ENCODE data around the gene CLK2. TPM values are rescaled to one million over a fixed set of nuclear protein-coding genes. Genes with fewer than 3 reads are reported as not detected.

CLK2 gene
- total RNA-seq, 2 donors from 2014 or later, result 31.7 to 66.4 TPM

DNA sequence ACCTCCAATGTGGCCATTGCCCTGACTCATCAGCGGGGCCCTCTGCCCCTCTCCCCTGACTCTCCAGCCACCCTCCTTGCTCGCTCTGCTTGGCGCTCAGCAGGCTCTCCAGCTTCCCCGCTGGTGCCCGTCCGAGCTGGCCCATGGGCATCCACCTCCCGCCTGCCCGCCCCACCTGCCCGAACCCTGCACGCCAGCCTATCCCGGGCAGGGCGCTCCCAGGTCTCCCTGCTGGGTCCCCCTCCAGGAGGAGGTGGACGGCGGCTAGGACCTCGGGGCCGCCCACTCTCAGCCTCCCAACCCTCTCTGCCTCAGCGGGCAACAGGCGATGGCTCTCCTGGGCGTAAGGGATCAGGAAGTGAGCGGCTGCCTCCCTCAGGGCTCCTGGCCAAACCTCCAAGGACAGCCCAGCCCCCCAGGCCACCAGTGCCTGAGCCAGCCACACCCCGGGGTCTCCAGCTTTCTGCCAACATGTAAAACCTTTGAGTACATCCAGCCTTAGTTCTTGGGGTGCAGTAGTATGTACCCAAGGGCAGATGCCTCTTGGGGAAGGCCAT lies 14.8 kb upstream of the CLK2 start:
- intact Hi-C loops (cut with DNase I), result no loop called here
- Histone ChIP-seq H3K4me3 (no peak overlapping the region), H3K27me3 (no peaks in the 10 kb centered on the region), H3K36me3 (no peaks in the 10 kb centered on the region), H3K27ac (no peak overlapping the region), H3K9me3 (no peaks in the 10 kb centered on the region), H3K4me1 (no peaks in the 10 kb centered on the region), H3K9ac (ENCODE audit: low read depth in 2 of 2, low read length in 2 of 2) (no peak overlapping the region)
- DNase-seq, result no peak
- TF ChIP-seq CTCF (IDR thresholded peaks at IDR 0.05), result no peak

DNA sequence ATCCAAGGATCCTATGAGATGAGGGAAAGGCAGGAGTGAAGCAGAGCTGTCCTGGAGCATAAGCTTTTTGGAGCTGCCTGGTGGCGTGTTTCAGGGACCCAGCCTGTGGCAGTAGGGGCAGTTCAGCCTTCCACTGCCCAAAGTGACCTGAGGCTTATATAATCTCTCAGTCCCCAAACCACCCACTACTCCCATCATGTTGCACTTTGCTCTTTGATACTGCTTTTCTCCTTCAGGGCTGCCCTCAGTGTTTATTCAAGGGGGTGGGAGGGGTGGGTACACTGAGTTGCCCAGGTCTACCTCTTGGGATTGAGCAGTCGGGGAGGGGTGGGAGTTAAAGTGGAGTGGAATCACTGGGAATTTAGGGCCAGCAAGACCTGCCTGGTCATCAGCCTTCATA lies 13.2 kb upstream of the CLK2 start:
- no peaks in the 10 kb centered on the region for H3K4me1 ChIP-seq
- intact Hi-C loops (cut with DNase I), result no loop called here
- no peaks in the 10 kb centered on the region for H3K9me3 ChIP-seq
- DNase-seq, result no peak
- no peaks in the 10 kb centered on the region for H3K27me3 ChIP-seq
- no peak for TF ChIP-seq CTCF (IDR thresholded peaks at IDR 0.05)
- H3K27ac ChIP-seq, result no peak overlapping the region
- H3K36me3 ChIP-seq, result no peaks in the 10 kb centered on the region
- no peak overlapping the region for H3K4me3 ChIP-seq
- no peak overlapping the region for H3K9ac ChIP-seq (ENCODE audit: low read depth in 2 of 2, low read length in 2 of 2)

DNA sequence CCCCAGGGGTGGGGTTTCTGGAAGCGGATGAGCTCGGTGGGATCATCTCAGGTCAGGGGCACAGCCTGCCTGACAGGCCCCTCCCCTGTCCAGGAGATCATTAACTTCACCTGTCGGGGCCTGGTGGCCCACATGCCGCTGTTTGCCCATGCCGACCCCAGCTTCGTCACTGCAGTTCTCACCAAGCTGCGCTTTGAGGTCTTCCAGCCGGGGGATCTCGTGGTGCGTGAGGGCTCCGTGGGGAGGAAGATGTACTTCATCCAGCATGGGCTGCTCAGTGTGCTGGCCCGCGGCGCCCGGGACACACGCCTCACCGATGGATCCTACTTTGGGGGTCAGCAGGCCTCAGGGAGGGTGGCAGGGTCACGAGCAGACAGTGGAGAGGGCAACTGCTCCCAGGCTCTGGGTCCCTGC lies 12.3 kb upstream of the CLK2 start:
- H3K9me3 ChIP-seq, result no peaks in the 10 kb centered on the region
- no peak overlapping the region for H3K4me3 ChIP-seq
- H3K9ac ChIP-seq (ENCODE audit: low read depth in 2 of 2, low read length in 2 of 2), result no peak overlapping the region
- no peak overlapping the region for H3K27ac ChIP-seq
- no peaks in the 10 kb centered on the region for H3K4me1 ChIP-seq
- TF ChIP-seq CTCF (IDR thresholded peaks at IDR 0.05), result no peak
- intact Hi-C loops (cut with DNase I), result no loop called here
- H3K27me3 ChIP-seq, result no peaks in the 10 kb centered on the region
- H3K36me3 ChIP-seq, result no peaks in the 10 kb centered on the region
- no peak for DNase-seq

GRCh38 chr1:155285063-155285462 lies 11.8 kb upstream of the CLK2 start:
- no peaks in the 10 kb centered on the region for H3K27me3 ChIP-seq
- no peak for TF ChIP-seq CTCF (IDR thresholded peaks at IDR 0.05)
- no peak overlapping the region for H3K27ac ChIP-seq
- no peaks in the 10 kb centered on the region for H3K4me1 ChIP-seq
- H3K9ac ChIP-seq (ENCODE audit: low read depth in 2 of 2, low read length in 2 of 2), result no peak overlapping the region
- no peak for DNase-seq
- H3K9me3 ChIP-seq, result no peaks in the 10 kb centered on the region
- H3K36me3 ChIP-seq, result no peaks in the 10 kb centered on the region
- H3K4me3 ChIP-seq, result no peak overlapping the region
- intact Hi-C loops (cut with DNase I), result no loop called here

DNA sequence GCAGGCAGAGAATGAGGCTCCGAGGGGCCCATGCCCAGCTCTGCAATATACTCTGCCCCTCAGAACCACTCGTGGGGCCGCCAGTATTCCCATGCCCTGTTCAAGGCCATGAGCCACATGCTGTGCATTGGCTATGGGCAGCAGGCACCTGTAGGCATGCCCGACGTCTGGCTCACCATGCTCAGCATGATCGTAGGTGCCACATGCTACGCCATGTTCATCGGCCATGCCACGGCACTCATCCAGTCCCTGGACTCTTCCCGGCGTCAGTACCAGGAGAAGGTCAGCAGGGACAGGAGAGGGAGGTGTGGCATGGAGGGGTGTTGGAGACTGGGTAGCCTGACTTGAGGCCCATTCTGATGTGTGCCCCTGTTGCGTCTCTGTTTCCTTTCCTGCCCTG lies 11.2 kb upstream of the CLK2 start:
- no peaks in the 10 kb centered on the region for H3K36me3 ChIP-seq
- H3K9ac ChIP-seq (ENCODE audit: low read depth in 2 of 2, low read length in 2 of 2), result no peak overlapping the region
- TF ChIP-seq CTCF (IDR thresholded peaks at IDR 0.05), result no peak

More for the DNA sequence above, 11.2 kb upstream of the CLK2 start:
- H3K9me3 ChIP-seq, result no peaks in the 10 kb centered on the region
- H3K27ac ChIP-seq, result no peak overlapping the region
- no peaks in the 10 kb centered on the region for H3K27me3 ChIP-seq
- DNase-seq, result no peak
- no peaks in the 10 kb centered on the region for H3K4me1 ChIP-seq
- intact Hi-C loops (cut with DNase I), result no loop called here
- no peak overlapping the region for H3K4me3 ChIP-seq
